Kidney epithelial cell (primary cell): ENCODE results near the gene MTUS2. TPM values are rescaled to one million over a fixed set of nuclear protein-coding genes. Genes with fewer than 3 reads are reported as not detected.

Experiments used
- DNase-seq: peaks from one replicate; pipeline ENCODE4 v3.0.0-alpha.2; 2010; ENCODE audit warnings: low read depth
- H3K27me3 ChIP-seq: 2 replicates; pipeline ENCODE4 v1.6.0; 2011; ENCODE audit warnings: low read length; ENCODE audit not compliant: control insufficient read depth, insufficient read depth
- H3K36me3 ChIP-seq: 2 replicates; pipeline ENCODE4 v1.5.1; 2011; ENCODE audit warnings: low read length; ENCODE audit not compliant: control insufficient read depth, insufficient read depth
- H3K4me3 ChIP-seq: 2 replicates; pipeline ENCODE4 v1.5.1; 2011; ENCODE audit warnings: low read depth, mild to moderate bottlenecking, control low read depth, low read length
- CTCF ChIP-seq: IDR thresholded peaks from 2 replicates; pipeline ENCODE4 v1.5.1; 2011; ENCODE audit warnings: mild to moderate bottlenecking, moderate library complexity, low read length, control low read depth, inconsistent platforms; ENCODE audit not compliant: insufficient read depth, poor library complexity, severe bottlenecking
- total RNA-seq: library from RNA; depleted of rRNA; stranded (reverse); fragments of >200 nt; gene quantifications from 2 replicates; pipeline ENCODE4 v1.2.3, GENCODE V29; 2015

MTUS2 gene
- total RNA-seq, 1 donor from 2014 or later = 0.25 TPM

GRCh38 chr13:29481603-29482002, 661.5 kb downstream of the MTUS2 start:
- Histone ChIP-seq H3K4me3 (no peak overlapping the region), H3K36me3 (no peaks in the 10 kb centered on the region), H3K27me3 (peaks cover 2% of the 10 kb centered on the region)
- no peak for TF ChIP-seq CTCF
- no peak for DNase-seq

GRCh38 chr13:29482504-29482903, 662.4 kb downstream of the MTUS2 start:
- no peak for DNase-seq
- H3K27me3 ChIP-seq = peaks cover 5% of the 10 kb centered on the region
- no peaks in the 10 kb centered on the region for H3K36me3 ChIP-seq
- TF ChIP-seq CTCF = no peak
- H3K4me3 ChIP-seq = no peak overlapping the region

- no peak for DNase-seq
- H3K36me3 ChIP-seq = no peaks in the 10 kb centered on the region
- no peak overlapping the region for H3K4me3 ChIP-seq
- no peak for TF ChIP-seq CTCF
- H3K27me3 ChIP-seq = peaks cover 5% of the 10 kb centered on the region
Observed at GRCh38 chr13:29483211-29483610, 663.1 kb downstream of the MTUS2 start.

GRCh38 chr13:29483623-29484022, 663.5 kb downstream of the MTUS2 start:
- no peak for TF ChIP-seq CTCF
- H3K36me3 ChIP-seq = no peaks in the 10 kb centered on the region
- H3K4me3 ChIP-seq = no peak overlapping the region
- DNase-seq = no peak
- peaks cover 5% of the 10 kb centered on the region for H3K27me3 ChIP-seq

- no peaks in the 10 kb centered on the region for H3K36me3 ChIP-seq
- H3K27me3 ChIP-seq = peaks cover 4% of the 10 kb centered on the region
- no peak overlapping the region for H3K4me3 ChIP-seq
- TF ChIP-seq CTCF = no peak
- DNase-seq = no peak
Observed at GRCh38 chr13:29484236-29484635, 664.1 kb downstream of the MTUS2 start.

GRCh38 chr13:29484796-29485195, 664.7 kb downstream of the MTUS2 start:
- DNase-seq = no peak
- Histone ChIP-seq H3K4me3 (no peak overlapping the region), H3K36me3 (no peaks in the 10 kb centered on the region), H3K27me3 (peaks cover 3% of the 10 kb centered on the region)
- no peak for TF ChIP-seq CTCF
